ENCODE data around the gene RUSF1. TPM values are rescaled to one million over a fixed set of nuclear protein-coding genes. Genes with fewer than 3 reads are reported as not detected.
"Not testable (repeated sequence)": the region's sequence is repeated elsewhere in the genome, so short reads cannot be mapped to it uniquely, and the experiment has no call there.

Gene RUSF1
- total and polyA plus RNA-seq, 2 experiments from 2014 or later, result 34.6 to 74.0 TPM

GRCh38 chr16:31485571-31485970, 22.6 kb downstream of the RUSF1 start:
- Histone ChIP-seq H3K9ac (no peak overlapping the region), H3K4me2 (ENCODE audit: unreplicated experiment) (no peak overlapping the region), H3F3A (ENCODE audit: insufficient read depth) (peaks cover 8% of the 10 kb centered on the region; the same call in 1 of the 2 replicates), H3K9me2 (ENCODE audit: insufficient read depth) (no peaks in the 10 kb centered on the region), H3K27ac (no peak overlapping the region), H3K79me2 (ENCODE audit: insufficient read depth) (no peaks in the 10 kb centered on the region), H3K36me3 (ENCODE audit: low read depth) (no peaks in the 10 kb centered on the region), H3K4me1 (ENCODE audit: insufficient read depth) (0 out of 2 replicates have a peak, but pooled peaks cover 13% of the 10 kb centered on the region), H3K27me3 (replicated peaks; ENCODE audit: insufficient read depth) (peaks cover 8% of the 10 kb centered on the region; the same call in 1 of the 2 replicates), H2AFZ (no peak overlapping the region), H3K4me3 (no peak overlapping the region), H3K9me3 (ENCODE audit: low read depth) (no peaks in the 10 kb centered on the region), H4K20me1 (ENCODE audit: insufficient read depth) (no peaks in the 10 kb centered on the region)
- WGBS, 2 experiments (ENCODE audit: low coverage in 1 of 2, low lambda C conversion rate in 2 of 2, missing lambda C conversion rate in 2 of 2), result 74 to 84% methylated on average over 16 to 17 of the region's 17 CpGs
- in situ Hi-C loops (cut with MboI), result no loop called here
- DNase-seq, result no peak
- TF ChIP-seq EZH2phosphoT487 (IDR thresholded peaks at IDR 0.05; ENCODE audit: insufficient read depth, low read depth) (no peak), EZH2 (IDR thresholded peaks at IDR 0.05; ENCODE audit: insufficient read depth, poor library complexity, severe bottlenecking) (no peak)

GRCh38 chr16:31484491-31485171, 23.6 kb downstream of the RUSF1 start:
- WGBS, 2 experiments (ENCODE audit: low coverage in 1 of 2, low lambda C conversion rate in 2 of 2, missing lambda C conversion rate in 2 of 2), result 33 to 40% methylated on average over 12 to 14 of the region's 14 CpGs
- Histone ChIP-seq H3K4me2 (ENCODE audit: unreplicated experiment) (no peak overlapping the region), H3K9me3 (ENCODE audit: low read depth) (no peaks in the 10 kb centered on the region), H3K9me2 (ENCODE audit: insufficient read depth) (no peaks in the 10 kb centered on the region), H3K27ac (no peak overlapping the region), H3K4me3 (no peak overlapping the region), H3K36me3 (ENCODE audit: low read depth) (no peaks in the 10 kb centered on the region), H3F3A (ENCODE audit: insufficient read depth) (peaks cover 13% of the 10 kb centered on the region; the same call in 1 of the 2 replicates), H2AFZ (no peak overlapping the region), H4K20me1 (ENCODE audit: insufficient read depth) (no peaks in the 10 kb centered on the region), H3K4me1 (ENCODE audit: insufficient read depth) (0 out of 2 replicates have a peak, but pooled peaks cover 13% of the 10 kb centered on the region), H3K9ac (no peak overlapping the region), H3K27me3 (replicated peaks; ENCODE audit: insufficient read depth) (peaks cover 8% of the 10 kb centered on the region; the same call in 1 of the 2 replicates), H3K79me2 (ENCODE audit: insufficient read depth) (no peaks in the 10 kb centered on the region)
- DNase-seq, result no peak
- in situ Hi-C loops (cut with MboI), result no loop called here
- no peak for TF ChIP-seq EZH2 (IDR thresholded peaks at IDR 0.05; ENCODE audit: insufficient read depth, poor library complexity, severe bottlenecking)
- no peak for TF ChIP-seq EZH2phosphoT487 (IDR thresholded peaks at IDR 0.05; ENCODE audit: insufficient read depth, low read depth)

- H3K9me3 ChIP-seq (ENCODE audit: low read depth); H4K20me1 ChIP-seq (ENCODE audit: insufficient read depth); H3K79me2 ChIP-seq (ENCODE audit: insufficient read depth); H3K4me3 ChIP-seq; H3K9me2 ChIP-seq (ENCODE audit: insufficient read depth); H3K36me3 ChIP-seq (ENCODE audit: low read depth); H3K27me3 ChIP-seq (replicated peaks; ENCODE audit: insufficient read depth); DNase-seq; H3K4me2 ChIP-seq (ENCODE audit: unreplicated experiment); H2AFZ ChIP-seq; H3K27ac ChIP-seq; in situ Hi-C loops (cut with MboI); H3K9ac ChIP-seq: not testable (repeated sequence)
- WGBS, 2 experiments (ENCODE audit: low coverage in 1 of 2, low lambda C conversion rate in 2 of 2, missing lambda C conversion rate in 2 of 2), result 87 to 98% methylated on average over 4 of the region's 4 CpGs
- H3F3A ChIP-seq (ENCODE audit: insufficient read depth), result peaks cover 19% of the 10 kb centered on the region
- H3K4me1 ChIP-seq (ENCODE audit: insufficient read depth), result 0 out of 2 replicates have a peak, but pooled peaks cover 13% of the 10 kb centered on the region
Observed at GRCh38 chr16:31484048-31484447, 24.1 kb downstream of the RUSF1 start.

GRCh38 chr16:31483081-31483480, 25.1 kb downstream of the RUSF1 start, which contains the start of gene SLC5A2:
SLC5A2 (plus strand) TSS chr16:31483123; CDS start chr16:31483137, 14 bp downstream.
- Histone ChIP-seq H3K27me3 (replicated peaks; ENCODE audit: insufficient read depth) (peaks cover 8% of the 10 kb centered on the region; the same call in 1 of the 2 replicates), H3K4me3 (no peak within 1 kb of the TSS), H3K36me3 (ENCODE audit: low read depth) (peaks cover 1% of the 10 kb centered on the region; the same call in 1 of the 2 replicates), H2AFZ (no peak within 1 kb of the TSS), H3F3A (ENCODE audit: insufficient read depth) (peaks cover 29% of the 10 kb centered on the region), H3K79me2 (ENCODE audit: insufficient read depth) (no peaks in the 10 kb centered on the region), H3K9ac (no peak within 1 kb of the TSS), H4K20me1 (ENCODE audit: insufficient read depth) (no peaks in the 10 kb centered on the region; the same call in 1 of the 2 replicates), H3K9me2 (ENCODE audit: insufficient read depth) (no peaks in the 10 kb centered on the region), H3K4me1 (ENCODE audit: insufficient read depth) (0 out of 2 replicates have a peak, but pooled peaks cover 10% of the 10 kb centered on the region), H3K9me3 (ENCODE audit: low read depth) (no peaks in the 10 kb centered on the region), H3K27ac (no peak within 1 kb of the TSS), H3K4me2 (ENCODE audit: unreplicated experiment) (no peak within 1 kb of the TSS)
- WGBS, 2 experiments (ENCODE audit: low coverage in 1 of 2, low lambda C conversion rate in 2 of 2, missing lambda C conversion rate in 2 of 2), result 91 to 97% methylated on average over 3 to 4 of the region's 4 CpGs
- in situ Hi-C loops (cut with MboI), result no loop called here
- no peak for DNase-seq
- TF ChIP-seq EZH2 (IDR thresholded peaks at IDR 0.05; ENCODE audit: insufficient read depth, poor library complexity, severe bottlenecking) (no peak), EZH2phosphoT487 (IDR thresholded peaks at IDR 0.05; ENCODE audit: insufficient read depth, low read depth) (no peak)
